CD4-positive, alpha-beta T cell (primary cell): Measurements from ENCODE around the gene TTC21A. TPM values are rescaled to one million over a fixed set of nuclear protein-coding genes. Genes with fewer than 3 reads are reported as not detected.
"Not testable (repeated sequence)": the region's sequence is repeated elsewhere in the genome, so short reads cannot be mapped to it uniquely, and the experiment has no call there.

ENCODE experiments used
- ATAC-seq: fragments of 200-7000 bp; cut with Tn5 transposase; one replicate; pipeline ENCODE4 v1.10.0; 2022; ENCODE audit warnings: mild to moderate bottlenecking; ENCODE audit not compliant: poor library complexity
- CTCF ChIA-PET: fragments of 350-600 bp; sonication (Branson Sonifier 250); formaldehyde crosslinking; loops from one replicate; lab custom pipeline; 2021; ENCODE audit warnings: antibody characterized with exemption, inconsistent platforms; lab: Charles Lee
- POLR2A ChIA-PET: fragments of 350-600 bp; sonication (Branson Sonifier 250); formaldehyde crosslinking; loops from one replicate; lab custom pipeline; 2021; ENCODE audit warnings: antibody characterized with exemption, inconsistent platforms; lab: Charles Lee
- DNase-seq, 14 experiments: peaks; one replicate each; pipeline ENCODE4 v3.0.0-alpha.2; 2013 to 2020; ENCODE audit warnings: mixed read lengths in 2 of 14
- H3K27ac ChIP-seq, 2 donors: one replicate each; pipeline versions ENCODE4 v1.5.1 to v1.7.0; 2013; ENCODE audit warnings: low read length in 2 of 2, low read depth in 1 of 2, mild to moderate bottlenecking in 1 of 2
- H3K27me3 ChIP-seq, 2 experiments: 1 replicate in 1 of 2; 2 replicates in 1 of 2; pipeline versions ENCODE4 v1.6.1 to v1.7.0; 2013; ENCODE audit warnings: low read length in 2 of 2, control low read depth in 1 of 2, mild to moderate bottlenecking in 1 of 2, moderate library complexity in 1 of 2; ENCODE audit not compliant: insufficient read depth in 2 of 2, control insufficient read depth in 1 of 2
- H3K36me3 ChIP-seq: one replicate; pipeline ENCODE4 v1.6.1; 2013; ENCODE audit warnings: low read length, control low read depth; ENCODE audit not compliant: insufficient read depth
- H3K4me1 ChIP-seq: one replicate; pipeline ENCODE4 v1.6.1; 2013; ENCODE audit warnings: low read length, control low read depth; ENCODE audit not compliant: insufficient read depth
- H3K4me3 ChIP-seq: one replicate; pipeline ENCODE4 v1.5.1; 2013; ENCODE audit warnings: mild to moderate bottlenecking, low read length, moderate library complexity
- H3K9me3 ChIP-seq, 2 experiments: 1 replicate in 1 of 2; 2 replicates in 1 of 2; pipeline versions ENCODE4 v1.6.1 to v1.7.0; 2013; ENCODE audit warnings: low read length in 2 of 2, mild to moderate bottlenecking in 2 of 2, control low read depth in 1 of 2, moderate library complexity in 1 of 2; ENCODE audit not compliant: control insufficient read depth in 1 of 2, insufficient read depth in 1 of 2
- H3K27ac Mint-ChIP-seq: one replicate; pipeline ENCODE4 v1.8.0; 2020; ENCODE audit warnings: mixed read lengths
- H3K27me3 Mint-ChIP-seq: one replicate; pipeline ENCODE4 v1.8.0; 2021; ENCODE audit warnings: mixed read lengths
- H3K36me3 Mint-ChIP-seq: one replicate; pipeline ENCODE4 v1.8.0; 2021; ENCODE audit warnings: low read depth, mixed read lengths
- H3K4me1 Mint-ChIP-seq: one replicate; pipeline ENCODE4 v1.8.0; 2021; ENCODE audit warnings: low read depth, mixed read lengths
- H3K4me3 Mint-ChIP-seq: one replicate; pipeline ENCODE4 v1.8.0; 2020; ENCODE audit warnings: mild to moderate bottlenecking, mixed read lengths
- H3K9me3 Mint-ChIP-seq: one replicate; pipeline ENCODE4 v1.8.0; 2020; ENCODE audit warnings: mixed read lengths
- CTCF ChIP-seq: fragments of 200-600 bp; IDR thresholded peaks from one replicate; pipeline ENCODE4 v1.8.0; 2022; ENCODE audit warnings: antibody characterized with exemption, mild to moderate bottlenecking
- intact Hi-C, 2 experiments: fragments of 100-400 bp; cut with DNase I in 1 of 2; cut with micrococcal nuclease in 1 of 2; formaldehyde crosslinking; loops; one replicate each; pipeline versions ENCODE4 v1.15.1 to v1.9.0; 2023 to 2025; cut with DNase I, micrococcal nuclease
- total RNA-seq, 174 experiments: library from RNA in 2 of 174; stranded (reverse) in 2 of 174; gene quantifications; one replicate each; pipeline ENCODE4 v1.2.3 and lab custom pipeline; 2021 to 2026

The TTC21A gene
- total RNA-seq, 2 experiments from 2014 or later = 4.1 to 5.2 TPM

GRCh38 chr3:39168156-39168780 lies 60.8 kb downstream of the TTC21A start:
- Mint-ChIP-seq H3K4me1 (no peaks in the 10 kb centered on the region), H3K4me3 (no peak overlapping the region), H3K36me3 (no peaks in the 10 kb centered on the region), H3K27ac (no peak overlapping the region), H3K27me3 (no peaks in the 10 kb centered on the region), H3K9me3 (no peaks in the 10 kb centered on the region)
- H3K9me3 ChIP-seq = peaks cover 0 to under 1% of the 10 kb centered on the region in 2 experiments
- DNase-seq (no peak), ATAC-seq (no peak)
- no peaks in the 10 kb centered on the region for H3K4me1 ChIP-seq
- ChIA-PET CTCF (interaction anchor here (1.4 kb wide), 1 partner anchor 11 kb away, joined by 4 read pairs; no protein-coding TSS in a partner anchor), POLR2A (no interaction called here)
- H3K27me3 ChIP-seq = no peaks in the 10 kb centered on the region
- H3K36me3 ChIP-seq = no peaks in the 10 kb centered on the region
- intact Hi-C loops = no loop called here
- no peak overlapping the region for H3K27ac ChIP-seq
- no peak for TF ChIP-seq CTCF
- H3K4me3 ChIP-seq = no peak overlapping the region

GRCh38 chr3:39169712-39170111 lies 62.2 kb downstream of the TTC21A start:
- Histone ChIP-seq H3K27me3 (no peaks in the 10 kb centered on the region), H3K27ac (no peak overlapping the region), H3K4me3 (no peak overlapping the region), H3K4me1 (no peaks in the 10 kb centered on the region), H3K9me3 (no peaks in the 10 kb centered on the region), H3K36me3 (no peaks in the 10 kb centered on the region)
- Mint-ChIP-seq H3K4me3 (no peak overlapping the region), H3K27me3 (no peaks in the 10 kb centered on the region), H3K27ac (no peak overlapping the region), H3K36me3 (no peaks in the 10 kb centered on the region), H3K9me3 (no peaks in the 10 kb centered on the region), H3K4me1 (no peaks in the 10 kb centered on the region)
- no peak for TF ChIP-seq CTCF
- CTCF ChIA-PET = no interaction called here
- ATAC-seq (no peak), DNase-seq (no peak)
- intact Hi-C loops = loop anchor here in 1 of 2 experiments (10.0 kb wide), 2 partner anchors 675 to 1165 kb away; partner anchors contain the start of gene EXOG
- POLR2A ChIA-PET = no interaction called here

GRCh38 chr3:39170461-39170860 lies 63.0 kb downstream of the TTC21A start:
- Histone ChIP-seq H3K4me3 (no peak overlapping the region), H3K4me1 (no peaks in the 10 kb centered on the region), H3K36me3 (no peaks in the 10 kb centered on the region), H3K27me3 (no peaks in the 10 kb centered on the region), H3K27ac (no peak overlapping the region), H3K9me3 (no peaks in the 10 kb centered on the region)
- ATAC-seq (no peak), DNase-seq (no peak)
- no peaks in the 10 kb centered on the region for H3K27me3 Mint-ChIP-seq
- H3K4me1 Mint-ChIP-seq = no peaks in the 10 kb centered on the region
- H3K36me3 Mint-ChIP-seq = no peaks in the 10 kb centered on the region
- H3K4me3 Mint-ChIP-seq = no peak overlapping the region
- intact Hi-C loops = loop anchor here in 1 of 2 experiments (10.0 kb wide), 2 partner anchors 676 to 1166 kb away; partner anchors contain the start of gene EXOG
- no peak overlapping the region for H3K27ac Mint-ChIP-seq
- no peak for TF ChIP-seq CTCF
- ChIA-PET POLR2A (no interaction called here), CTCF (no interaction called here)
- no peaks in the 10 kb centered on the region for H3K9me3 Mint-ChIP-seq

- H3K9me3 ChIP-seq, POLR2A ChIA-PET, H3K36me3 Mint-ChIP-seq, H3K27ac Mint-ChIP-seq, H3K27me3 ChIP-seq, H3K4me3 ChIP-seq, H3K27ac ChIP-seq, CTCF ChIA-PET, ATAC-seq, H3K9me3 Mint-ChIP-seq, H3K27me3 Mint-ChIP-seq, H3K4me1 Mint-ChIP-seq, H3K36me3 ChIP-seq, H3K4me3 Mint-ChIP-seq, DNase-seq, H3K4me1 ChIP-seq: not testable (repeated sequence)
- intact Hi-C loops = loop anchor here in 1 of 2 experiments (10.0 kb wide), 2 partner anchors 676 to 1166 kb away; partner anchors contain the start of gene EXOG
Observed at GRCh38 chr3:39170877-39171276, 63.4 kb downstream of the TTC21A start.
